ENCODE data around the gene ANGPTL1.

DNA sequence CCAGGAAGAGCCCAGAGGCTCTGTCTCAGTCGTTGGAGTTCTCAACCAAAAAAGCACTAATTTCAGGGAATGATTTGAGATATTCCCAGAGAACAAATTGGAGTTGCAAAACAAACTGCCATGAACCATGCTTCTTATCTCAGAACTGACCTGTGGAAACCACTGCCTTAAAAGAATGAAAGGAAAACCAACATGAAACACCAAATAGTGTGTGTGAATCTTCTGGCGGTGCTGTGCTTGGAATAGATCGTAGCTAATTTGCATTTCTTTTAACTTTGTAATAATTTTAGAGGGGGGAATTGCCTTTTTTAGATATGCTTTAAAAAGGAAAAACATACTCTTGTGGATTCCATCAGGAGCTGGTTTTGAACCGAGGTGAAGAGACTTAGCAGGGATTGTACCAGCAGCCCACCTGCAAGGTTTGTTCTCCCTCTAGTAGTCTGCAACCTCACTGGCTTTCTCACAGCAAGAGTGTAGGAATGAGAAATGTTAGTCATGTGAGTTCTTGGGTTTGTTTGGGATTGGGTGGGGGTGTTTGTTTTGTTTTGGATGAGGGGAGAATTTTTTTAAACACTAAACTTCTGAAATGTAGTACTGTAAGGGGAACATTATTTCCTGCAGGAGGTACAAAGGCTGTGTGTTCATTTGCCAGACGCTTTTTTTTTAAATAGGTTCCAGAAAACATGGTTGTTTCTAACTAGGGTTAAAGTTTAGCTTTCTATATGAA lies 45.7 kb upstream of the ANGPTL1 start:
- TF ChIP-seq SIRT6 (IDR thresholded peaks at IDR 0.05; ENCODE audit: low read length), result no peak
- TF ChIP-seq CREB1 (IDR thresholded peaks at IDR 0.05), result no peak
- TF ChIP-seq, protein P1, sequence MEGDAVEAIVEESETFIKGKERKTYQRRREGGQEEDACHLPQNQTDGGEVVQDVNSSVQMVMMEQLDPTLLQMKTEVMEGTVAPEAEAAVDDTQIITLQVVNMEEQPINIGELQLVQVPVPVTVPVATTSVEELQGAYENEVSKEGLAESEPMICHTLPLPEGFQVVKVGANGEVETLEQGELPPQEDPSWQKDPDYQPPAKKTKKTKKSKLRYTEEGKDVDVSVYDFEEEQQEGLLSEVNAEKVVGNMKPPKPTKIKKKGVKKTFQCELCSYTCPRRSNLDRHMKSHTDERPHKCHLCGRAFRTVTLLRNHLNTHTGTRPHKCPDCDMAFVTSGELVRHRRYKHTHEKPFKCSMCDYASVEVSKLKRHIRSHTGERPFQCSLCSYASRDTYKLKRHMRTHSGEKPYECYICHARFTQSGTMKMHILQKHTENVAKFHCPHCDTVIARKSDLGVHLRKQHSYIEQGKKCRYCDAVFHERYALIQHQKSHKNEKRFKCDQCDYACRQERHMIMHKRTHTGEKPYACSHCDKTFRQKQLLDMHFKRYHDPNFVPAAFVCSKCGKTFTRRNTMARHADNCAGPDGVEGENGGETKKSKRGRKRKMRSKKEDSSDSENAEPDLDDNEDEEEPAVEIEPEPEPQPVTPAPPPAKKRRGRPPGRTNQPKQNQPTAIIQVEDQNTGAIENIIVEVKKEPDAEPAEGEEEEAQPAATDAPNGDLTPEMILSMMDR (IDR thresholded peaks at IDR 0.05; ENCODE audit: control extremely low read depth in 1 of 3, insufficient read depth in 1 of 3, low read depth in 1 of 3, low read length in 3 of 3), result no peak
- TF ChIP-seq POLR2AphosphoS5 (IDR thresholded peaks at IDR 0.05; ENCODE audit: low read depth, low read length), result no peak
- TF ChIP-seq TAF1 (IDR thresholded peaks at IDR 0.05; ENCODE audit: low read depth, low read length), result no peak
- no peak for TF ChIP-seq POLR2A (IDR thresholded peaks at IDR 0.05; ENCODE audit: control extremely low read depth in 1 of 2, low read depth in 2 of 2, low read length in 2 of 2)
- TF ChIP-seq ZNF274 (IDR thresholded peaks at IDR 0.05; ENCODE audit: borderline replicate concordance, extremely low read depth, low read length), result no peak
- no peak for TF ChIP-seq RFX5 (IDR thresholded peaks at IDR 0.05; ENCODE audit: borderline replicate concordance, low read depth, low read length)
- no peak for TF ChIP-seq YY1 (IDR thresholded peaks at IDR 0.05; ENCODE audit: low read depth, low read length)
- no peak for TF ChIP-seq EP300 (IDR thresholded peaks at IDR 0.05; ENCODE audit: borderline replicate concordance in 1 of 2, low read depth in 2 of 2, low read length in 2 of 2)

All from H1 (cell line).